ENCODE results near the gene EBF4. TPM values are rescaled to one million over a fixed set of nuclear protein-coding genes. Genes with fewer than 3 reads are reported as not detected.
"Not testable (repeated sequence)": the region's sequence is repeated elsewhere in the genome, so short reads cannot be mapped to it uniquely, and the experiment has no call there.

EBF4 gene
- total and polyA plus RNA-seq, 7 experiments from 2014 or later, result 0.09 to 10.5 (median 6.7) TPM

DNA sequence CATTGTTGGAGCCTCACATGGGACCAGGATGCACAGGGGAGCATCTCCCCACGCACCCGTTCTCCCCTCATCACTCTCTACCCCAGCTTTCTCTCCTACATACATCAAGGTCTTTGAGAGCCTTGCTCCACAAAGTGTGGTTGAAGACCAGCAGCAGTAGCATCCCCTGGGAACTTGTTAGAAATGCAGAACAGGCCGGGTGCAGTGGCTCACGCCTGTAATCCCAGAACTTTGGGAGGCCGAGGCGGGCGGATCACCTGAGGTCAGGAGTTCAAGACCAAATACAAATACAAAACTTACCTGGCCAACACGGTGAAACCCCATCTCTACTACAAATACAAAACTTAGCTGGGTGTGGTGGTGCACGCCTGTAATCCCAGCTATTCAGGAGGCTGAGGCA lies 115.3 kb downstream of the EBF4 start:
- H3K4me3 Mint-ChIP-seq; H3K4me1 ChIP-seq (ENCODE audit: control insufficient read depth in 2 of 2, insufficient read depth in 2 of 2, low read length in 2 of 2); intact Hi-C loops (cut with micrococcal nuclease); H3K4me1 Mint-ChIP-seq; H3K27ac ChIP-seq (ENCODE audit: low read depth, low read length); H3K9me3 ChIP-seq (ENCODE audit: control insufficient read depth in 2 of 3, low read length in 3 of 3); H3K4me3 ChIP-seq (ENCODE audit: low read length); H3K27me3 ChIP-seq (ENCODE audit: control insufficient read depth in 2 of 2, insufficient read depth in 2 of 2, low read length in 2 of 2); DNase-seq; CTCF ChIA-PET; H3K36me3 Mint-ChIP-seq; H3K36me3 ChIP-seq (ENCODE audit: control insufficient read depth in 2 of 3, insufficient read depth in 3 of 3, low read length in 3 of 3); ATAC-seq; H3K27ac Mint-ChIP-seq: not testable (repeated sequence)
- POLR2A ChIA-PET, result interaction anchor here (0.8 kb wide), 1 partner anchor 95 kb away, joined by 3 read pairs; no protein-coding TSS in a partner anchor
- H3K9me3 Mint-ChIP-seq, result peaks cover 4 to 14% (median 11%) of the 10 kb centered on the region in 11 donors
- peaks cover 53 to 73% (median 57%) of the 10 kb centered on the region in 5 donors for H3K27me3 Mint-ChIP-seq

DNA sequence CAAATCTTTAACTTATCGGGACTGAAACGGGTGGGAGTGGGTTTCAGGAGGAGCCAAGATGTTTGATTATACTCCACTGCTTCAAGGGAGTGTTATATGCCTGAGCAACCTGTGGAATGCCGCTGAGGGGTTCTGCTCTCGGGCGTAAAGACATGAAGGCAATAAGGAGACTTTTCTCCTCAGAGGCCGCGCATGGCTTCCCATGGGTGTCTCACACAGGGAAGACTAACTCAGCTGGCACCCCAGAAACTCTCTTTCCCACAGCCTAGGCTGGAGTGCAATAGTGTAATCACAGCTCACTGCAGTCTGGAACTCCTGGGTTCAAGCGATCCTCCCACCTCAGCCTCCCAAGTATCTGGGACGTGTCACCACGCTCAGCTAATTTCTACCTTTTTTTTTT lies 117.1 kb downstream of the EBF4 start:
- H3K36me3 Mint-ChIP-seq, result peaks cover 0 to 12% (median 7%) of the 10 kb centered on the region in 5 donors
- Histone ChIP-seq H3K9me3 (ENCODE audit: control insufficient read depth in 2 of 3, low read length in 3 of 3) (peaks cover 0 to 3% (median 0%) of the 10 kb centered on the region in 3 experiments), H3K27ac (ENCODE audit: low read depth, low read length) (no peak overlapping the region), H3K4me1 (ENCODE audit: control insufficient read depth in 2 of 2, insufficient read depth in 2 of 2, low read length in 2 of 2) (no peaks in the 10 kb centered on the region), H3K36me3 (ENCODE audit: control insufficient read depth in 2 of 3, insufficient read depth in 3 of 3, low read length in 3 of 3) (no peaks in the 10 kb centered on the region), H3K4me3 (ENCODE audit: low read length) (no peak overlapping the region), H3K27me3 (ENCODE audit: control insufficient read depth in 2 of 2, insufficient read depth in 2 of 2, low read length in 2 of 2) (no peaks in the 10 kb centered on the region)
- H3K4me3 Mint-ChIP-seq, result no peak overlapping the region
- H3K9me3 Mint-ChIP-seq, result peaks cover 4 to 18% (median 14%) of the 10 kb centered on the region in 11 donors
- no peak for DNase-seq
- no peak for ATAC-seq
- H3K27ac Mint-ChIP-seq, result no peak overlapping the region
- peaks cover 42 to 74% (median 52%) of the 10 kb centered on the region in 5 donors for H3K27me3 Mint-ChIP-seq
- ChIA-PET CTCF (no interaction called here), POLR2A (no interaction called here)
- intact Hi-C loops (cut with micrococcal nuclease), result no loop called here
- peaks cover 0 to 5% (median 0%) of the 10 kb centered on the region in 7 donors for H3K4me1 Mint-ChIP-seq

Small RNA genes within 50 kb of the gene (microRNA-seq; reads per million reads assigned to microRNA genes)
- 7.3 reads per million, percentile 11 among the genes with 10 or more reads in this experiment for gene MIR1292 (ENCODE audit: borderline microRNAs expressed)

Other genes starting within 250 kb of the EBF4 start
- gene SNRPB, start 222.0 kb upstream of the EBF4 start, total RNA-seq, result 100 to 1,000 TPM in 3 of 5 experiments, 10 to 100 TPM in 2; 83.5 to 323 (median 118) TPM
- 100 to 1,000 TPM; 230 to 231 TPM for gene SNRPB, start 222.0 kb upstream of the EBF4 start, polyA plus RNA-seq
- gene ZNF343, start 183.9 kb upstream of the EBF4 start, total RNA-seq, result 10 to 100 TPM in 4 of 5 experiments, 1 to 10 TPM in 1; 7.5 to 14.4 (median 11.8) TPM
- 1 to 10 TPM; 3.7 to 8.8 TPM for gene ZNF343, start 183.9 kb upstream of the EBF4 start, polyA plus RNA-seq
- under 1 TPM in 1 of 5 experiments, not detected in 4; 0.15 TPM for gene TMC2, start 156.2 kb upstream of the EBF4 start, total RNA-seq
- not detected for gene TMC2, start 156.2 kb upstream of the EBF4 start, polyA plus RNA-seq
- gene NOP56, start 40.1 kb upstream of the EBF4 start, total RNA-seq, result 100 to 1,000 TPM; 216 to 375 (median 287) TPM
- 100 to 1,000 TPM in 1 of 2 donors, 10 to 100 TPM in 1; 89.0 to 129 TPM for gene NOP56, start 40.1 kb upstream of the EBF4 start, polyA plus RNA-seq
- 100 to 1,000 TPM; 105 to 161 (median 107) TPM for gene IDH3B, start 28.6 kb upstream of the EBF4 start, total RNA-seq
- 100 to 1,000 TPM; 101 to 135 TPM for gene IDH3B, start 28.6 kb upstream of the EBF4 start, polyA plus RNA-seq
- gene CPXM1, start 107.8 kb downstream of the EBF4 start, total RNA-seq, result 1 to 10 TPM in 2 of 5 experiments, under 1 TPM in 3; 0.19 to 1.8 (median 0.32) TPM
- under 1 TPM in 1 of 2 donors, not detected in 1; 0.12 TPM for gene CPXM1, start 107.8 kb downstream of the EBF4 start, polyA plus RNA-seq
- not detected for gene C20orf141, start 122.2 kb downstream of the EBF4 start, total RNA-seq
- gene C20orf141, start 122.2 kb downstream of the EBF4 start, polyA plus RNA-seq, result not detected
- not detected for gene TMEM239, start 123.6 kb downstream of the EBF4 start, total RNA-seq
- not detected for gene TMEM239, start 123.6 kb downstream of the EBF4 start, polyA plus RNA-seq
- 100 to 1,000 TPM in 1 of 5 experiments, 10 to 100 TPM in 4; 27.8 to 105 (median 72.5) TPM for gene PCED1A, start 147.9 kb downstream of the EBF4 start, total RNA-seq
- gene PCED1A, start 147.9 kb downstream of the EBF4 start, polyA plus RNA-seq, result 10 to 100 TPM; 23.6 to 27.3 TPM
- 10 to 100 TPM; 45.5 to 62.4 (median 56.1) TPM for gene VPS16, start 148.0 kb downstream of the EBF4 start, total RNA-seq
- 10 to 100 TPM; 25.0 to 43.3 TPM for gene VPS16, start 148.0 kb downstream of the EBF4 start, polyA plus RNA-seq
- gene PTPRA, start 180.7 kb downstream of the EBF4 start, total RNA-seq, result 10 to 100 TPM; 68.0 to 86.6 (median 81.2) TPM
- gene PTPRA, start 180.7 kb downstream of the EBF4 start, polyA plus RNA-seq, result 10 to 100 TPM; 27.5 to 41.7 TPM